Lower lobe of right lung (tissue), 2 donors: ENCODE measurements around the gene PARP1. TPM values are rescaled to one million over a fixed set of nuclear protein-coding genes. Genes with fewer than 3 reads are reported as not detected.

ENCODE experiments used
- ATAC-seq, 2 donors: fragments of 200-7000 bp; cut with Tn5 transposase; one replicate each; pipeline ENCODE4 v1.9.1; 2020 to 2022; ENCODE audit warnings: mild to moderate bottlenecking in 2 of 2, moderate library complexity in 2 of 2
- DNase-seq: peaks from one replicate; pipeline ENCODE4 v3.0.0-alpha.2; 2020
- H3K27ac ChIP-seq: fragments of 200-600 bp; one replicate; pipeline ENCODE4 v1.8.0; 2022
- H3K27me3 ChIP-seq: fragments of 200-600 bp; one replicate; pipeline ENCODE4 v1.8.0; 2022; ENCODE audit warnings: low read depth
- H3K36me3 ChIP-seq: fragments of 200-600 bp; one replicate; pipeline ENCODE4 v1.8.0; 2022; ENCODE audit warnings: mild to moderate bottlenecking
- H3K4me1 ChIP-seq: fragments of 200-600 bp; one replicate; pipeline ENCODE4 v1.8.0; 2022
- H3K4me3 ChIP-seq: fragments of 200-600 bp; one replicate; pipeline ENCODE4 v1.8.0; 2022; ENCODE audit warnings: mild to moderate bottlenecking
- H3K9me3 ChIP-seq: fragments of 200-600 bp; one replicate; pipeline ENCODE4 v1.8.0; 2022
- CTCF ChIP-seq: fragments of 200-600 bp; IDR thresholded peaks from one replicate; pipeline ENCODE4 v1.8.0; 2022; ENCODE audit warnings: antibody characterized with exemption, mild to moderate bottlenecking
- intact Hi-C: fragments of 100-400 bp; cut with DNase I; formaldehyde crosslinking; loops from one replicate; pipeline ENCODE4 v1.11.0; 2022
- total RNA-seq: library from RNA; stranded (reverse); fragmentation: NEBNext Ultra II Directional; extraction: Animal tissue kit (Norgen Biotek cat#: 25700); gene quantifications from one replicate; pipeline ENCODE4 v1.2.1, GENCODE V29; 2021
- donor health status: DM: no; HTN: yes; CAD: no; lungs with severe emphysema.

Gene PARP1
- total RNA-seq, 1 donor from 2014 or later, result 59.2 TPM

DNA sequence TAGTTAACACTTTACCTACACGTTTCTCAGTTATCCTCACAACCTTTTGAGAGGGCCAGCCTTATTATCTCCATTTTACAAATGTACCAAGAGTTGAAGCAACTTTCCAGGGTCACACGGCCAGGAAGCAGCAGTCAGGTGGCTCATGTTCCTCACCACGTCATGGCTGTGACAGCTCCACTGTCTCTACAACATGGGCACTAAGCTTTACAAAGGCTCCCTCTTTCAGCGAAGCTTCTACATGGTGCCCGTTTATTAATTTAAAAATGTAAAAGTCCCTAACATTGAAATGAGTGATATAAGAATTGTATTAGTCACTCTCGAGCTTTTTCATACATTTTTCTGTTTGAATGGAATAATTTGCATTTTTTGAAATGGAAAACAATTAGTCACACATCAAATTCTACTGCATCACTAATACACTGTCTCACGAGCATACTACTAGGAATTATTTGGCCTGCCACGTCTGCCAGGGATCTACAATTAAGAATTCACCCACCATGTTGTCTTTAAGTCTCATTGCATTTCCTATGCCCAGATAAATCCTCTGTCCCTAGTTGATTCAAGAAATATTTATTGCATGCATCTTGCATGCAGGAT, 70.5 kb downstream of the PARP1 start:
- Histone ChIP-seq H3K9me3 (no peaks in the 10 kb centered on the region), H3K36me3 (no peaks in the 10 kb centered on the region), H3K27me3 (no peaks in the 10 kb centered on the region), H3K27ac (no peak overlapping the region), H3K4me3 (no peak overlapping the region), H3K4me1 (peaks cover 8% of the 10 kb centered on the region)
- DNase-seq, result no peak
- no peak for ATAC-seq
- intact Hi-C loops, result no loop called here
- TF ChIP-seq CTCF, result no peak

DNA sequence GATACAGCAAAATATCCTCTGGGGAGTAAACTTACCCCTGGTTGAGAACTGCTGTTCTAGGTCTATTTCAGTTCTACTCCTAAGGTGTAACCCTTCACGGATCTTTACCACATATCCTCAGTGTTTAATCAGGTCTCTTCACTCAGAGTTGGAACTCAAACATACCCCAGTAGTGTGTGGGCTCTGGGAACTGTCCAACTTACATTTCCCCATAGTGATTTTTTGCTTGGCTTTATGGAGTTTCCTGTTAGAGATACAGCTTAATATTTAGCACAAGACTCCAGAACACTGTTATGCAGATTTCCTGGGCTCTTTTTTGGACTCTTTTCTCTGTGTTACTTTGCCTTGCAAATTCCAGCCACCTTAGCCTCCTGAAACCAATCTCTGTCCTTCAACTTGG, 72.2 kb downstream of the PARP1 start:
- DNase-seq (no peak), ATAC-seq (no peak)
- TF ChIP-seq CTCF, result no peak
- no peak overlapping the region for H3K27ac ChIP-seq
- no peak overlapping the region for H3K4me3 ChIP-seq
- H3K27me3 ChIP-seq, result no peaks in the 10 kb centered on the region
- intact Hi-C loops, result no loop called here
- H3K9me3 ChIP-seq, result no peaks in the 10 kb centered on the region
- no peaks in the 10 kb centered on the region for H3K36me3 ChIP-seq
- H3K4me1 ChIP-seq, result peaks cover 8% of the 10 kb centered on the region

- intact Hi-C loops, result no loop called here
- DNase-seq (no peak), ATAC-seq (no peak)
- peaks cover 8% of the 10 kb centered on the region for H3K4me1 ChIP-seq
- no peaks in the 10 kb centered on the region for H3K36me3 ChIP-seq
- TF ChIP-seq CTCF, result no peak
- H3K27ac ChIP-seq, result no peak overlapping the region
- H3K27me3 ChIP-seq, result no peaks in the 10 kb centered on the region
- no peaks in the 10 kb centered on the region for H3K9me3 ChIP-seq
- no peak overlapping the region for H3K4me3 ChIP-seq
Measured at GRCh38 chr1:226332947-226333346, 74.9 kb downstream of the PARP1 start.

GRCh38 chr1:226329237-226329636, 78.7 kb downstream of the PARP1 start:
- no peak overlapping the region for H3K27ac ChIP-seq
- TF ChIP-seq CTCF, result no peak
- H3K4me3 ChIP-seq, result no peak overlapping the region
- no peaks in the 10 kb centered on the region for H3K9me3 ChIP-seq
- no peaks in the 10 kb centered on the region for H3K27me3 ChIP-seq
- intact Hi-C loops, result no loop called here
- no peaks in the 10 kb centered on the region for H3K36me3 ChIP-seq
- ATAC-seq, result no peak
- no peak for DNase-seq
- peaks cover 8% of the 10 kb centered on the region for H3K4me1 ChIP-seq

GRCh38 chr1:226327761-226328162, 80.1 kb downstream of the PARP1 start:
- intact Hi-C loops, result no loop called here
- H3K27ac ChIP-seq, result no peak overlapping the region
- ATAC-seq, result no peak
- H3K9me3 ChIP-seq, result no peaks in the 10 kb centered on the region
- no peak for DNase-seq
- H3K36me3 ChIP-seq, result no peaks in the 10 kb centered on the region
- H3K4me1 ChIP-seq, result no peaks in the 10 kb centered on the region
- no peak overlapping the region for H3K4me3 ChIP-seq
- H3K27me3 ChIP-seq, result no peaks in the 10 kb centered on the region
- TF ChIP-seq CTCF, result no peak

GRCh38 chr1:226325178-226325577, 82.7 kb downstream of the PARP1 start:
- no peaks in the 10 kb centered on the region for H3K36me3 ChIP-seq
- H3K4me1 ChIP-seq, result no peaks in the 10 kb centered on the region
- H3K9me3 ChIP-seq, result no peaks in the 10 kb centered on the region
- intact Hi-C loops, result no loop called here
- H3K4me3 ChIP-seq, result no peak overlapping the region
- H3K27me3 ChIP-seq, result peaks cover 5% of the 10 kb centered on the region
- H3K27ac ChIP-seq, result no peak overlapping the region
- DNase-seq (no peak), ATAC-seq (no peak)
- no peak for TF ChIP-seq CTCF
